ENCODE measurements around the gene CDC27. TPM values are rescaled to one million over a fixed set of nuclear protein-coding genes. Genes with fewer than 3 reads are reported as not detected.

CDC27 gene
- total and polyA plus RNA-seq, 2 donors (not counting 3 experiments of a cell fraction or from before 2014, with no cell fraction given), result 76.1 to 172 TPM

- H3K9me3 ChIP-seq (replicated peaks; ENCODE audit: control insufficient read depth, insufficient read depth, low read length), result no peaks in the 10 kb centered on the region
- no TSS peak for BruUV-seq (replicated peaks)
- no peak overlapping the region for H3K4me2 ChIP-seq (ENCODE audit: insufficient read depth, low read length)
- ChIA-PET CTCF (interaction anchor here (1.4 to 1.7 kb wide), 2 partner anchors 9 to 117 kb away, joined by 5 to 6 read pairs; partner anchors contain the start of gene CDC27), POLR2A (no interaction called here)
- no peak for TF ChIP-seq CTCF (IDR thresholded peaks at IDR 0.05; ENCODE audit: extremely low read depth in 1 of 2, insufficient read depth in 1 of 2, low read depth in 1 of 2, low read length in 2 of 2)
- no peak for TF ChIP-seq MYC (IDR thresholded peaks at IDR 0.05; ENCODE audit: low read depth, low read length)
- no peak overlapping the region for H2AFZ ChIP-seq (ENCODE audit: low read depth, low read length)
- no peak overlapping the region for H3K4me3 ChIP-seq (replicated peaks in 1 of 3; ENCODE audit: insufficient read depth in 1 of 3, low read depth in 1 of 3, low read length in 3 of 3)
- no peaks in the 10 kb centered on the region for H3K36me3 ChIP-seq (ENCODE audit: control insufficient read depth in 2 of 2, extremely low read depth in 1 of 2, insufficient read depth in 2 of 2, low read length in 2 of 2)
- FAIRE-seq (no peak), DNase-seq (ENCODE audit: low read depth, low spot score) (no peak)
- H3K4me1 ChIP-seq (ENCODE audit: control insufficient read depth, extremely low read depth, insufficient read depth, low read length), result no peaks in the 10 kb centered on the region
- H4K20me1 ChIP-seq (replicated peaks; ENCODE audit: control insufficient read depth, extremely low read depth, insufficient read depth, low read length), result no peaks in the 10 kb centered on the region
- no peaks in the 10 kb centered on the region for H3K27me3 ChIP-seq (ENCODE audit: control insufficient read depth in 2 of 2, insufficient read depth in 2 of 2, low read length in 2 of 2)
- intact Hi-C loops (cut with micrococcal nuclease), result no loop called here
- no peaks in the 10 kb centered on the region for H3K79me2 ChIP-seq (ENCODE audit: control insufficient read depth, insufficient read depth, low read length)
- dilution Hi-C loops (cut with MboI; ENCODE audit: extremely low pct_ligation_motif_present, low sequenced_read_pairs), result no loop called here
- no peak overlapping the region for H3K9ac ChIP-seq (replicated peaks; ENCODE audit: extremely low read depth, insufficient read depth, low read length)
- H3K27ac ChIP-seq (ENCODE audit: insufficient read depth, low read depth, low read length), result no peak overlapping the region
- H3K9me1 ChIP-seq (replicated peaks; ENCODE audit: control insufficient read depth, extremely low read depth, insufficient read depth, low read length), result no peaks in the 10 kb centered on the region
These were observed 8.7 kb upstream of the CDC27 start for GRCh38 chr17:47197821-47198220.

- no peaks in the 10 kb centered on the region for H3K36me3 ChIP-seq (ENCODE audit: control insufficient read depth in 2 of 2, extremely low read depth in 1 of 2, insufficient read depth in 2 of 2, low read length in 2 of 2)
- dilution Hi-C loops (cut with MboI; ENCODE audit: extremely low pct_ligation_motif_present, low sequenced_read_pairs), result no loop called here
- FAIRE-seq, result no peak
- H3K4me3 ChIP-seq (replicated peaks in 1 of 3; ENCODE audit: insufficient read depth in 1 of 3, low read depth in 1 of 3, low read length in 3 of 3), result no peak overlapping the region
- ChIA-PET POLR2A (no interaction called here), CTCF (interaction anchor here (0.7 to 1.5 kb wide), 3 partner anchors 12 to 97 kb away, joined by 3 to 4 read pairs (median 4); no protein-coding TSS in a partner anchor)
- no peak overlapping the region for H2AFZ ChIP-seq (ENCODE audit: low read depth, low read length)
- intact Hi-C loops (cut with micrococcal nuclease), result no loop called here
- BruUV-seq (replicated peaks), result no TSS peak
- H3K79me2 ChIP-seq (ENCODE audit: control insufficient read depth, insufficient read depth, low read length), result peaks cover under 1% of the 10 kb centered on the region
- H3K4me1 ChIP-seq (ENCODE audit: control insufficient read depth, extremely low read depth, insufficient read depth, low read length), result no peaks in the 10 kb centered on the region
- no peak overlapping the region for H3K9ac ChIP-seq (replicated peaks; ENCODE audit: extremely low read depth, insufficient read depth, low read length)
- H4K20me1 ChIP-seq (replicated peaks; ENCODE audit: control insufficient read depth, extremely low read depth, insufficient read depth, low read length), result no peaks in the 10 kb centered on the region
- no peak overlapping the region for H3K27ac ChIP-seq (ENCODE audit: insufficient read depth, low read depth, low read length)
- H3K27me3 ChIP-seq (ENCODE audit: control insufficient read depth in 2 of 2, insufficient read depth in 2 of 2, low read length in 2 of 2), result no peaks in the 10 kb centered on the region
- TF ChIP-seq POLR2AphosphoS5 (IDR thresholded peaks at IDR 0.05; ENCODE audit: insufficient read depth, low read depth, low read length) (no peak), EZH2 (IDR thresholded peaks at IDR 0.05; ENCODE audit: borderline replicate concordance, low read depth, low read length, severe bottlenecking) (no peak), FOS (IDR thresholded peaks at IDR 0.05; ENCODE audit: borderline replicate concordance, insufficient read depth, low read length) (no peak), JUN (IDR thresholded peaks at IDR 0.05; ENCODE audit: borderline replicate concordance, insufficient read depth, insufficient read length, low read depth) (no peak), POLR2A (IDR thresholded peaks at IDR 0.05; ENCODE audit: low read depth, low read length) (no peak), MYC (IDR thresholded peaks at IDR 0.05; ENCODE audit: low read depth, low read length) (no peak), CTCF (IDR thresholded peaks at IDR 0.05; ENCODE audit: extremely low read depth in 1 of 2, insufficient read depth in 1 of 2, low read depth in 1 of 2, low read length in 2 of 2) (no peak), MAX (IDR thresholded peaks at IDR 0.05; ENCODE audit: insufficient read depth, insufficient read length) (no peak), GATA2 (IDR thresholded peaks at IDR 0.05; ENCODE audit: insufficient read depth, insufficient read length, low read depth, low read length) (no peak)
- no peaks in the 10 kb centered on the region for H3K9me3 ChIP-seq (replicated peaks; ENCODE audit: control insufficient read depth, insufficient read depth, low read length)
- DNase-seq (ENCODE audit: low read depth, low spot score), result no peak
- H3K9me1 ChIP-seq (replicated peaks; ENCODE audit: control insufficient read depth, extremely low read depth, insufficient read depth, low read length), result no peaks in the 10 kb centered on the region
- no peak overlapping the region for H3K4me2 ChIP-seq (ENCODE audit: insufficient read depth, low read length)
These were observed 4.9 kb upstream of the CDC27 start for GRCh38 chr17:47193931-47194511.
